ENCODE data around the gene CRKL. TPM values are rescaled to one million over a fixed set of nuclear protein-coding genes. Genes with fewer than 3 reads are reported as not detected.
A peak's percentile ranks its signal among the peaks of the same experiment; 100 is the strongest.

CRKL gene
- total RNA-seq, 1 experiment from 2014 or later, result 69.9 TPM

- BruUV-seq (replicated peaks), result no TSS peak
- intact Hi-C loops (cut with micrococcal nuclease; ENCODE audit: unreplicated experiment), result no loop called here
- no peak for TF ChIP-seq CTCF (IDR thresholded peaks at IDR 0.05; ENCODE audit: unreplicated experiment)
- Mint-ChIP-seq H3K4me3 (ENCODE audit: low read depth, unreplicated experiment) (peak overlapping the region; percentile 62), H3K4me1 (ENCODE audit: low read depth, unreplicated experiment) (no peaks in the 10 kb centered on the region), H3K9me3 (ENCODE audit: low read depth, unreplicated experiment) (no peaks in the 10 kb centered on the region), H3K27me3 (ENCODE audit: unreplicated experiment) (no peaks in the 10 kb centered on the region), H3K27ac (ENCODE audit: unreplicated experiment) (no peak overlapping the region), H3K36me3 (ENCODE audit: insufficient read depth, unreplicated experiment) (peaks cover 17% of the 10 kb centered on the region)
- DNase-seq, result no peak
- CTCF ChIA-PET, result no interaction called here
Observed at GRCh38 chr22:20965104-20965887, 48.1 kb downstream of the CRKL start.

DNA sequence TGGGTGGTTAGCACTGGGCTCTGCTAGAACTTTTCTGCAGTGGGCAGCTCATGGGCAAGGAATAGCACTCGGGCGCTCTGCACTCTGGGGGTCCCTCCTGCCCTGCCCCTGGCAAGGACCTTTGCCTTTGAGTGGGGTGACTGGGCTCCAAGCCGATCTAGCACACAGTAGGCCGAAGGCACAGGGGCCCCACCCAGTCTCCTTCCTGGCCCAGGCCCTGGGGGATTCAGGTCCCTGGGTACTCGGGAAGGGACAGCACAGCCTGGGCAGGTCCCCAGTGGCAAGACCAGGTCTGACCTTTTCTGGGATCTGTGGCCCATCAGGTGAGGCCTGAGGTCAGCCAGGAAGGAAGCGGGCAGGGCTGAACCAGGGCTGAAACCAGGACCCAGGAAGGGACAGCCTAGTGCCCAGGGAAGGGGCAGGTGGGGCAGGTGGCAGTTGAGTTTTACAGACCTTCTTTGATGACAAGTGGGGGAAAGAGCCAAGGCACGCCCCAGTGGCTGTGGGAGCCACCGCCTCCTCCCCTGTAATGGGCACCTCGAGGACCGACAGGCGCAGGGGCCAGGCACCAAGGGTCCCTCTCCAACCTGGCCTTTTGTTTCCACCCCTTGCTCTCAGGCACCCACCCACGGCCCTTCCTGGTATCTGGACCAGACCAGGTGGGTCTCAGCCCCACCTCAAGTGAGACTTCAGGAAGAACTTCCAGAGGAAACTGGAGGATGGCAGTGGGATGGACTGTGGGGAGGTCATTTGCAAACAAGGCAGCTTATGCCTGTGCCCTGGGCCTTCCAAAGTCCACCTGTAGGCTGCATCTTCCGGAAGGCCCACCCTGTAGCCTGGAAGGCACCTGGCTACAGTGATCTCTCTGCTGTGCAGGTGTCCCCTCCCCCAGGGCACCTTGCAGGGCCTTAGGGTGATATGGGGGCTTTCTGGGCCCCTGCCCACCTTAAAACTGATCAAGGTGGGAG, 49.0 kb downstream of the CRKL start:
- DNase-seq, result no peak
- no peak overlapping the region for H3K27ac Mint-ChIP-seq (ENCODE audit: unreplicated experiment)
- no peaks in the 10 kb centered on the region for H3K27me3 Mint-ChIP-seq (ENCODE audit: unreplicated experiment)
- BruUV-seq (replicated peaks), result no TSS peak
- peaks cover 10% of the 10 kb centered on the region for H3K36me3 Mint-ChIP-seq (ENCODE audit: insufficient read depth, unreplicated experiment)
- CTCF ChIA-PET, result interaction anchor here (0.6 kb wide), 1 partner anchor 72 kb away, joined by 3 read pairs; no protein-coding TSS in a partner anchor
- H3K4me3 Mint-ChIP-seq (ENCODE audit: low read depth, unreplicated experiment), result no peak overlapping the region
- H3K9me3 Mint-ChIP-seq (ENCODE audit: low read depth, unreplicated experiment), result no peaks in the 10 kb centered on the region
- TF ChIP-seq CTCF (IDR thresholded peaks at IDR 0.05; ENCODE audit: unreplicated experiment), result no peak
- H3K4me1 Mint-ChIP-seq (ENCODE audit: low read depth, unreplicated experiment), result no peaks in the 10 kb centered on the region
- intact Hi-C loops (cut with micrococcal nuclease; ENCODE audit: unreplicated experiment), result no loop called here

- CTCF ChIA-PET, result interaction anchor here (0.6 to 0.7 kb wide), 2 partner anchors 10 to 108 kb away, joined by 3 to 9 read pairs; no protein-coding TSS in a partner anchor
- Mint-ChIP-seq H3K4me3 (ENCODE audit: low read depth, unreplicated experiment) (no peak within 1 kb of the TSS), H3K4me1 (ENCODE audit: low read depth, unreplicated experiment) (no peaks in the 10 kb centered on the region), H3K9me3 (ENCODE audit: low read depth, unreplicated experiment) (no peaks in the 10 kb centered on the region), H3K27me3 (ENCODE audit: unreplicated experiment) (no peaks in the 10 kb centered on the region), H3K36me3 (ENCODE audit: insufficient read depth, unreplicated experiment) (peaks cover 10% of the 10 kb centered on the region), H3K27ac (ENCODE audit: unreplicated experiment) (no peak within 1 kb of the TSS)
- no TSS peak for BruUV-seq (replicated peaks)
- TF ChIP-seq CTCF (IDR thresholded peaks at IDR 0.05; ENCODE audit: unreplicated experiment), result no peak
- intact Hi-C loops (cut with micrococcal nuclease; ENCODE audit: unreplicated experiment), result no loop called here
- no peak for DNase-seq
Observed at GRCh38 chr22:20966883-20967696, 49.9 kb downstream of the CRKL start, which contains the start of gene AIFM3. AIFM3 (plus strand) TSS chr22:20967255; CDS start chr22:20967945, 690 bp downstream.

DNA sequence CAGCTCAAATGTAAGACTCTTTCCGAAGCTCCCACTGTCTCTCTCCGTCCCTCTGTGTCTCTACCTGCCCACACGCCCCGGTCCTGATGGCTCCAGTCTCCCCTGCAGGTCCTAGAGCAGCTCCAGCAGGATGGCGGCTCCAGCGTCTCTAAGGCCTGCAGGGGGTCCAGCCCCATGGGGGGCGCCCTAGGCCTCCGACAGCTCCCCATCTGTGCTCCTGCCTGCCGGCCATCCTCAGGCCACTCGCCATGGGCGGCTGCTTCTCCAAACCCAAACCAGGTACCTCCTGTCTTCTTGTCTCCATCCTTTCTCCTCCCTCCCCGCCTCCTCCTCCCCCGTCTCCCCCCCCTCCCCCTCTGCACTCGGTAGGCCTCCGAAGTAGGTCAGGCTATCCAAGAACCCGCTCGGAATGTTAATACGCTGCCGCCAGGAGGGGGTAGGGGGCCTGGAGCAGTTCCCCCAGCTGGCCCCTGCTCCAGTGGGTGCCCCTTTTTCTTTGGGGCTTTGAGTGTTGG, 50.5 kb downstream of the CRKL start:
- H3K27me3 Mint-ChIP-seq (ENCODE audit: unreplicated experiment), result no peaks in the 10 kb centered on the region
- intact Hi-C loops (cut with micrococcal nuclease; ENCODE audit: unreplicated experiment), result no loop called here
- no peaks in the 10 kb centered on the region for H3K4me1 Mint-ChIP-seq (ENCODE audit: low read depth, unreplicated experiment)
- H3K27ac Mint-ChIP-seq (ENCODE audit: unreplicated experiment), result no peak overlapping the region
- no peak overlapping the region for H3K4me3 Mint-ChIP-seq (ENCODE audit: low read depth, unreplicated experiment)
- BruUV-seq (replicated peaks), result no TSS peak
- no peak for TF ChIP-seq CTCF (IDR thresholded peaks at IDR 0.05; ENCODE audit: unreplicated experiment)
- no peak for DNase-seq
- peaks cover 10% of the 10 kb centered on the region for H3K36me3 Mint-ChIP-seq (ENCODE audit: insufficient read depth, unreplicated experiment)
- H3K9me3 Mint-ChIP-seq (ENCODE audit: low read depth, unreplicated experiment), result no peaks in the 10 kb centered on the region
- CTCF ChIA-PET, result interaction anchor here (0.7 kb wide), 1 partner anchor 11 kb away, joined by 9 read pairs; no protein-coding TSS in a partner anchor
